ENCODE results near the gene CEACAM18.
A peak's percentile ranks its signal among the peaks of the same experiment; 100 is the strongest.
"Not testable (repeated sequence)": the region's sequence is repeated elsewhere in the genome, so short reads cannot be mapped to it uniquely, and the experiment has no call there.

The CEACAM18 gene

GRCh38 chr19:51478381-51479234 lies at the start of gene CEACAM18:
CEACAM18 (plus strand) TSS chr19:51478539.
- no peak for DNase-seq (ENCODE audit: low read depth in 2 of 2)

- DNase-seq (ENCODE audit: low read depth in 2 of 2): no peak
Measured at GRCh38 chr19:51430221-51430620, 48.1 kb upstream of the CEACAM18 start.

GRCh38 chr19:51431124-51431523 lies 47.2 kb upstream of the CEACAM18 start:
- DNase-seq (ENCODE audit: low read depth in 2 of 2): no peak

GRCh38 chr19:51433043-51433442 lies 45.3 kb upstream of the CEACAM18 start:
- no peak for DNase-seq (ENCODE audit: low read depth in 2 of 2)

GRCh38 chr19:51434456-51434855 lies 43.9 kb upstream of the CEACAM18 start:
- DNase-seq (ENCODE audit: low read depth in 2 of 2): no peak

GRCh38 chr19:51439021-51439465 lies 39.3 kb upstream of the CEACAM18 start:
- DNase-seq (ENCODE audit: low read depth in 2 of 2): no peak

- DNase-seq (ENCODE audit: low read depth in 2 of 2): no peak
Measured at GRCh38 chr19:51440052-51440451, 38.3 kb upstream of the CEACAM18 start.

- peak; percentile 52 to 65 for DNase-seq (ENCODE audit: low read depth in 2 of 2)
Measured at GRCh38 chr19:51440846-51441409, 37.4 kb upstream of the CEACAM18 start.

GRCh38 chr19:51441410-51442390 lies 36.6 kb upstream of the CEACAM18 start:
- peak; percentile 72 to 81 for DNase-seq (ENCODE audit: low read depth in 2 of 2)

GRCh38 chr19:51447510-51447909 lies 30.8 kb upstream of the CEACAM18 start:
- not testable (repeated sequence) for DNase-seq (ENCODE audit: low read depth in 2 of 2)

GRCh38 chr19:51448011-51448410 lies 30.3 kb upstream of the CEACAM18 start:
- no peak for DNase-seq (ENCODE audit: low read depth in 2 of 2)

- peak; percentile 45 to 60 for DNase-seq (ENCODE audit: low read depth in 2 of 2)
Measured at GRCh38 chr19:51448411-51449016, 29.8 kb upstream of the CEACAM18 start.

- peak in 1 of 2 donors; percentile 53 for DNase-seq (ENCODE audit: low read depth in 2 of 2)
Measured at GRCh38 chr19:51450730-51451307, 27.5 kb upstream of the CEACAM18 start.

GRCh38 chr19:51456541-51457290 lies 21.6 kb upstream of the CEACAM18 start:
- DNase-seq (ENCODE audit: low read depth in 2 of 2): no peak

- no peak for DNase-seq (ENCODE audit: low read depth in 2 of 2)
Measured at GRCh38 chr19:51457351-51458013, 20.9 kb upstream of the CEACAM18 start.

- no peak for DNase-seq (ENCODE audit: low read depth in 2 of 2)
Measured at GRCh38 chr19:51458051-51458645, 20.2 kb upstream of the CEACAM18 start, which contains the start of gene SIGLEC8. SIGLEC8 (minus strand) TSS chr19:51458454; CDS start chr19:51458387, 67 bp downstream.

GRCh38 chr19:51458899-51459505 lies 19.3 kb upstream of the CEACAM18 start:
- no peak for DNase-seq (ENCODE audit: low read depth in 2 of 2)

- no peak for DNase-seq (ENCODE audit: low read depth in 2 of 2)
Measured at GRCh38 chr19:51460164-51460992, 18.0 kb upstream of the CEACAM18 start.

All from stimulated activated CD8-positive, alpha-beta memory T cell treated with anti-CD3 and anti-CD28 coated beads, Interleukin-2, amount 100 ng/mL, for 48 hours (primary cell).